NB4 (cell line): ENCODE measurements around the gene ARHGAP15.

Experiments
- DNase-seq: peaks from one replicate; pipeline ENCODE4 v3.0.0; 2010; ENCODE audit warnings: low read depth
- H3K4me3 ChIP-seq: one replicate; pipeline ENCODE4 v1.5.1; 2011; ENCODE audit warnings: mild to moderate bottlenecking, low read depth, low read length, moderate library complexity
- MYC ChIP-seq: IDR thresholded peaks from 2 replicates; pipeline ENCODE4 v1.6.1; 2011; ENCODE audit warnings: low read depth, low read length
- POLR2A ChIP-seq: IDR thresholded peaks from 2 replicates; pipeline ENCODE4 v1.6.1; 2011; ENCODE audit warnings: mild to moderate bottlenecking; ENCODE audit not compliant: insufficient read length; ENCODE audit errors: extremely low read depth
- TF ChIP-seq, protein P1 (sequence below): IDR thresholded peaks from one replicate; pipeline ENCODE4 v1.5.1; 2012; ENCODE audit warnings: low read depth, low read length
- TF ChIP-seq, protein P2 (sequence below): IDR thresholded peaks from 2 replicates; pipeline ENCODE4 v1.6.1; 2011; ENCODE audit warnings: low read depth, low read length

ARHGAP15 gene

DNA sequence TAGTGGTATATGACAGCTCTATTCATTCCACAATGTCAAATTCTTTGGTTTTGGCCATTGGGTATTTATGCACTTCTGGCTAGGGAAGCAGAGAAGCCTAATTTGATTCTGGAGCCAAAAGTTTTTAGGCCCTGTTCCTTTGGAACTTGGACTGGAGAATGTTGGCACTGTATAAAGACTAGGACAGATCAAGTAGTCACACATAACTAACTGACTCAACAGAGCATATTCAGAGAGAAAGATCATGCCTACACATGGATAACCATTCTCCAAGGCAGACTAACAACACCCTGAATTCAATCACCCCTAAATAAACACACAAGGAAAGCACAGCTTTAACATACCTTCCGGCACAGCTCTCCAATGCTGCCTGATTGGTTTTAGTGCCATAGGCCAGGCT, 62.9 kb downstream of the ARHGAP15 start:
- DNase-seq = no peak
- no peak overlapping the region for H3K4me3 ChIP-seq
- TF ChIP-seq POLR2A (no peak), MYC (no peak)
- TF ChIP-seq, protein P1, sequence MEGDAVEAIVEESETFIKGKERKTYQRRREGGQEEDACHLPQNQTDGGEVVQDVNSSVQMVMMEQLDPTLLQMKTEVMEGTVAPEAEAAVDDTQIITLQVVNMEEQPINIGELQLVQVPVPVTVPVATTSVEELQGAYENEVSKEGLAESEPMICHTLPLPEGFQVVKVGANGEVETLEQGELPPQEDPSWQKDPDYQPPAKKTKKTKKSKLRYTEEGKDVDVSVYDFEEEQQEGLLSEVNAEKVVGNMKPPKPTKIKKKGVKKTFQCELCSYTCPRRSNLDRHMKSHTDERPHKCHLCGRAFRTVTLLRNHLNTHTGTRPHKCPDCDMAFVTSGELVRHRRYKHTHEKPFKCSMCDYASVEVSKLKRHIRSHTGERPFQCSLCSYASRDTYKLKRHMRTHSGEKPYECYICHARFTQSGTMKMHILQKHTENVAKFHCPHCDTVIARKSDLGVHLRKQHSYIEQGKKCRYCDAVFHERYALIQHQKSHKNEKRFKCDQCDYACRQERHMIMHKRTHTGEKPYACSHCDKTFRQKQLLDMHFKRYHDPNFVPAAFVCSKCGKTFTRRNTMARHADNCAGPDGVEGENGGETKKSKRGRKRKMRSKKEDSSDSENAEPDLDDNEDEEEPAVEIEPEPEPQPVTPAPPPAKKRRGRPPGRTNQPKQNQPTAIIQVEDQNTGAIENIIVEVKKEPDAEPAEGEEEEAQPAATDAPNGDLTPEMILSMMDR = no peak
- TF ChIP-seq, protein P2, sequence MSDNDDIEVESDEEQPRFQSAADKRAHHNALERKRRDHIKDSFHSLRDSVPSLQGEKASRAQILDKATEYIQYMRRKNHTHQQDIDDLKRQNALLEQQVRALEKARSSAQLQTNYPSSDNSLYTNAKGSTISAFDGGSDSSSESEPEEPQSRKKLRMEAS = no peak

DNA sequence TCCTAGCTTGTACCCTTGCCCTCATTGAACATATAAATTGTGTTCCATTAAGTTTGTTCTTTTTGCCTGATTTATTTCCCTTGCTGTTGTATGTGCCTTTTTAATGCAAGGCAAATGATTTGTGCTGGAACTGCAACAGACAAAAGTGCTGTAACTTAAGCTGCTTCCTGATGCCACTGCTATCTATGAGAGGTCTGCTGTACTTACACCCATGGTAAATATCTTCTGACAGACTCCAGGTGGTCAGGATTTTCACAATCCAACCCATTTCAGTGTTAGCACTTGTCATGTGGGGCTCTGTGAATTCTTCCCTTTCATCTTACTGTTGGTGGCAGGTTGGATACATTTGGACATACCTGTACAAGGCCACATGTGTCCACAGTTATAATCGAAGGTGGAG, 63.5 kb downstream of the ARHGAP15 start:
- no peak overlapping the region for H3K4me3 ChIP-seq
- no peak for DNase-seq
- TF ChIP-seq, protein P1 = no peak

DNA sequence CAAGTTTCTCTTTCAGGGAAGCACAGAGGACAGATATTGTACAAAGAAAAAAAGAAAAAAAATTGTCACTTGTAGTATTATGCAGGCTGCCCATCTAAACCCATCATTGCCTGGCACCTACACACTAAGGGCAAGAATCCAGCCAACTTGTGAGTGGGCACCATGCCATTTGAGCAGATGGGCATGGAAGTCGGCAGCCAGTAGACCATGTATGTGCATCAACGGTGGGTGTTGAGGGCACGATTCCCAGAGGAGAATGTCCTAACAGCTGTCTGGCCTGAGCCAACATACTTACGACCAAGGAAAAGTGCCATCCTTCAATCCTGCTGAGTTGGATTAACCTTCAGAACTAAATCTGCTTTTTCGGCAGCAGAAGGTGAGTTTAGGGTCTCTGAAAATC, 63.9 kb downstream of the ARHGAP15 start:
- TF ChIP-seq MYC (no peak), POLR2A (no peak)
- TF ChIP-seq, protein P2 = no peak
- TF ChIP-seq, protein P1 = no peak
- no peak for DNase-seq
- H3K4me3 ChIP-seq = no peak overlapping the region

DNA sequence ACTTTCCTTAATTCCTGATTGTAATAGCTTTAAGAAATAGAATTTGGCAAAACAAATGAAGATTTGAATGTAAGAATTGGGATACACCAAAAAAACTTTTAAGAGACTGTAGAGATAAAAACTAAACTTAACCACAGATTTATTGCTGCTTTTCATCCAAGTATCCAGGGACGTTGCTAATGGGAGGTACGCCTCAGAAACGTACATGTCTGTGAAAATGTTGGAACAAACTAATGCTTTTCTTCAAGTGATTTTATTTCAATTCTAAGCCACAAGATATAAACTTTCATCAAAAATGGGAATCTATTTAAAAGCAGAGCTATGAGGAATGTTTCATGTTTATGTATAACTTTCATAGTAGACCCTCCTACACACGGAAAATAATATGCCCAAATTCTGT, 66.3 kb downstream of the ARHGAP15 start:
- no peak for DNase-seq
- TF ChIP-seq MYC (no peak), POLR2A (no peak)
- TF ChIP-seq, protein P1 = no peak
- TF ChIP-seq, protein P2 = no peak
- no peak overlapping the region for H3K4me3 ChIP-seq

DNA sequence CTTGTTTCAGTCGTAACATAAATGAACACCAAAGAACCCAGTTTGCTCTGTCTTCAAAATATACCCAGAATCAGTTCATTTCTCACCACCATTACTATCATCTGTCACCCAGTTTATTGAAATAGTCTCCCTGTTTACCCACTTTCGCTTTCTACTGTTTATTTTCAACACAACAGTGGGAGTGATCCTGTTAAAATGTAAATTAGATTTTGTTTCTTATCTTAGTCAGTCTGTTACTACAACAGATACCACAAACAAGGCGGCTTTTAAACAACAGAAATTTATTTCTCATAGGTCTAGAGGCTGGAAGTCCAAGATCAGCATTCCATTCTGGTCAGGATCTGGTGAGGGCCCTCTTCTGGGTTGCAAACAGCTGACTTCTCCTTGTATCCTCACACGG, 74.8 kb downstream of the ARHGAP15 start:
- H3K4me3 ChIP-seq = no peak overlapping the region
- DNase-seq = no peak
- TF ChIP-seq, protein P1 = no peak
- TF ChIP-seq MYC = no peak
- TF ChIP-seq, protein P2 = no peak
- TF ChIP-seq POLR2A = no peak

DNA sequence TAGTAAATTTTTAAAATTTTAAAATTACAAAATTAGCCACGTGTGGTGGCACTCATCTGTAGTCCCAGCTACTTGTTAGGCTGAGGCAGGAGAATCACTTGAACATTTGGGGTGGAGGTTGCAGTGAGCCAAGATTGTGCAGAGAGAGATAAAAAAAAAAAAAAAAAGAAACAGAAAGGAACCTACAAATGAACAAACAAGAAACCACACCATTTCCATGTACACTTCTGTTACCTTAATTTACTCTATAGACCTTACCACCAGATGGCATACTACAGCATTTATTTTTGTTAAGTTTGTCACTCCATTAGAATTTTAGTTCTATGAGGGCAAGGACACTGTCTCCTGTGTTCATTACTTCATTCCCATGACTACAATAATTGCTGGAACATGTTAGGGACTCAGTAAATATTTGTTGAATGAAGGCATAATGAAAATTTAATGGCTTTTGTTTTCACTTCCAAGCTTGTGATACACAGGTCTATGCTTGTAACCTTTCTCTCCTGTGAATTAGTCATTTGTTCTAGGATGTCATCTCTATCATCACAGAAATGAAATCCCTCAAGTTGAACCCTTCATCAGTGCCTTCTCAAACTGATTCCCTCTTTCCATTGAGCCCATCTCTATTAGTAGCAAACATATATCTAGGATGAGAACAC, 76.0 kb downstream of the ARHGAP15 start:
- peak; percentile 24 for DNase-seq
- H3K4me3 ChIP-seq = no peak overlapping the region
- TF ChIP-seq, protein P1 = no peak
- no peak for TF ChIP-seq POLR2A
- TF ChIP-seq, protein P2 = no peak
- no peak for TF ChIP-seq MYC
